Esophagus muscularis mucosa (tissue), 4 donors: ENCODE results near the gene FRMD1. TPM values are rescaled to one million over a fixed set of nuclear protein-coding genes. Genes with fewer than 3 reads are reported as not detected.

Experiments
- DNase-seq: peaks from one replicate; pipeline ENCODE4 v3.0.0-alpha.2; 2017; ENCODE audit errors: extremely low spot score
- H3K27ac ChIP-seq, 4 donors: fragments of 200-600 bp; sonication (generic); replicated peaks in 1 of 4; 1 replicate in 3 of 4; 2 replicates in 1 of 4; pipeline ENCODE4 v1.5.1; 2016 to 2019; ENCODE audit warnings: mild to moderate bottlenecking in 1 of 4
- H3K27me3 ChIP-seq, 4 donors: fragments of 200-600 bp; sonication (generic); one replicate each; pipeline versions ENCODE4 v1.5.1 to v1.6.0; 2016 to 2019
- H3K36me3 ChIP-seq, 4 donors: fragments of 200-600 bp; sonication (generic); one replicate each; pipeline ENCODE4 v1.5.1; 2016 to 2019
- H3K4me1 ChIP-seq, 4 donors: fragments of 200-600 bp; sonication (generic); one replicate each; pipeline ENCODE4 v1.5.1; 2016 to 2019
- H3K4me3 ChIP-seq, 4 donors: fragments of 200-600 bp; sonication (generic); 1 replicate in 2 of 4; 2 replicates in 2 of 4; pipeline ENCODE4 v1.5.1; 2016 to 2019; ENCODE audit warnings: mild to moderate bottlenecking in 4 of 4, moderate library complexity in 1 of 4
- H3K9me3 ChIP-seq, 4 donors: fragments of 200-600 bp; sonication (generic); 1 replicate in 3 of 4; 2 replicates in 1 of 4; pipeline ENCODE4 v1.5.1; 2016 to 2019
- EP300 ChIP-seq: sonication (generic); formaldehyde crosslinking; IDR thresholded peaks from one replicate; pipeline ENCODE4 v1.6.1; 2017; ENCODE audit warnings: antibody characterized with exemption
- POLR2A ChIP-seq: fragments of 450-650 bp; IDR thresholded peaks from one replicate; pipeline ENCODE4 v1.6.1; 2017; ENCODE audit warnings: antibody characterized with exemption, moderate library complexity, mild to moderate bottlenecking, low read depth
- POLR2AphosphoS5 ChIP-seq, 2 donors: sonication (generic); formaldehyde crosslinking; IDR thresholded peaks; one replicate each; pipeline ENCODE4 v1.6.1; 2017; ENCODE audit warnings: antibody characterized with exemption in 2 of 2
- WGBS: methylation state at CpG from one replicate; pipeline ENCODE4 v1.1.5; 2018; 5-methylcytosine and 5-hydroxymethylcytosine counted together
- intact Hi-C: fragments of 100-400 bp; cut with DNase I; formaldehyde crosslinking; loops from one replicate; pipeline ENCODE4 v1.15.1; 2023
- total RNA-seq, 4 donors: library from RNA; depleted of rRNA; stranded (reverse); fragments of >200 nt; gene quantifications; one replicate each; pipeline versions ENCODE4 v1.1.0 to v1.2.1, GENCODE V29; 2016
- TF ChIP-seq, protein P1 (sequence below), 3 experiments: fragments of 200-600 bp in 2 of 3; fragments of 450-650 bp in 1 of 3; sonication (generic) in 2 of 3; IDR thresholded peaks; one replicate each; pipeline ENCODE4 v1.5.1; 2017 to 2019; ENCODE audit warnings: antibody characterized with exemption in 3 of 3, mild to moderate bottlenecking in 2 of 3, moderate library complexity in 1 of 3

The FRMD1 gene
- total RNA-seq, 4 donors from 2014 or later, result 0.17 TPM; not detected in 3

DNA sequence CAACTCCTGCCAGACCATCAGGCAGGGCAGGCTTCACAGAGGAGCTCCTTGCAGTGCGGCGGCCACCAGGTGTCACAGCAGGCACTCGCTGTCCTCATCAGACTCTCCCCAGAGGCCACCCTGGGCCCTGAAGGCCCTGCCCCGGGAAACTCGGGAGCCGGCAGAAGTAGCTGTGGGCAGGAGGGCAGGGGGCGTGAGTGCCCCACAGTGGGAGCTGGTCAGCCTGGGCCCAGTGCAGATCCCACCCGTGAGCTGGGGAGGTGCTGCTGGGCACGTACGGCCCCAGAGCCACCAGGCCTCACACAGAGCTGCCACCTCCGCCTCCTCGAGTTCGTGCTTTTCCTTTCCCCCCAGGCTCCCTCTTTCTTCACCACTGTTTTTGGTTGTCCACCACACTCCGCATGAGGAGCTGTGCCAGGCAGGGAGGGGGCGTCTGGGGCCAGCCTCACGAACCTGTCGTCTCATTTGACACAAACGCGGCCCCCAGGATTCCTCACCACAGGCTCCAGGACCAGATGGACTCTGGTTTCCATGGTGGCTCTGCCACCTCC is 33.8 kb downstream of the FRMD1 start:
- 100% methylated on average over 13 of the region's 19 CpGs for WGBS
- H3K36me3 ChIP-seq, result no peaks in the 10 kb centered on the region
- no peaks in the 10 kb centered on the region for H3K27me3 ChIP-seq
- DNase-seq, result no peak
- H3K4me3 ChIP-seq, result no peak overlapping the region
- no peak for TF ChIP-seq EP300
- TF ChIP-seq, protein P1, sequence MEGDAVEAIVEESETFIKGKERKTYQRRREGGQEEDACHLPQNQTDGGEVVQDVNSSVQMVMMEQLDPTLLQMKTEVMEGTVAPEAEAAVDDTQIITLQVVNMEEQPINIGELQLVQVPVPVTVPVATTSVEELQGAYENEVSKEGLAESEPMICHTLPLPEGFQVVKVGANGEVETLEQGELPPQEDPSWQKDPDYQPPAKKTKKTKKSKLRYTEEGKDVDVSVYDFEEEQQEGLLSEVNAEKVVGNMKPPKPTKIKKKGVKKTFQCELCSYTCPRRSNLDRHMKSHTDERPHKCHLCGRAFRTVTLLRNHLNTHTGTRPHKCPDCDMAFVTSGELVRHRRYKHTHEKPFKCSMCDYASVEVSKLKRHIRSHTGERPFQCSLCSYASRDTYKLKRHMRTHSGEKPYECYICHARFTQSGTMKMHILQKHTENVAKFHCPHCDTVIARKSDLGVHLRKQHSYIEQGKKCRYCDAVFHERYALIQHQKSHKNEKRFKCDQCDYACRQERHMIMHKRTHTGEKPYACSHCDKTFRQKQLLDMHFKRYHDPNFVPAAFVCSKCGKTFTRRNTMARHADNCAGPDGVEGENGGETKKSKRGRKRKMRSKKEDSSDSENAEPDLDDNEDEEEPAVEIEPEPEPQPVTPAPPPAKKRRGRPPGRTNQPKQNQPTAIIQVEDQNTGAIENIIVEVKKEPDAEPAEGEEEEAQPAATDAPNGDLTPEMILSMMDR (IDR thresholded peaks at IDR 0.05), result no peak
- no peak for TF ChIP-seq POLR2AphosphoS5 (IDR thresholded peaks at IDR 0.05)
- TF ChIP-seq POLR2A, result no peak
- H3K27ac ChIP-seq, result no peak overlapping the region
- intact Hi-C loops, result no loop called here
- peaks cover 8 to 13% (median 11%) of the 10 kb centered on the region in 4 donors for H3K4me1 ChIP-seq
- peaks cover 0 to 8% (median 0%) of the 10 kb centered on the region in 4 donors for H3K9me3 ChIP-seq

DNA sequence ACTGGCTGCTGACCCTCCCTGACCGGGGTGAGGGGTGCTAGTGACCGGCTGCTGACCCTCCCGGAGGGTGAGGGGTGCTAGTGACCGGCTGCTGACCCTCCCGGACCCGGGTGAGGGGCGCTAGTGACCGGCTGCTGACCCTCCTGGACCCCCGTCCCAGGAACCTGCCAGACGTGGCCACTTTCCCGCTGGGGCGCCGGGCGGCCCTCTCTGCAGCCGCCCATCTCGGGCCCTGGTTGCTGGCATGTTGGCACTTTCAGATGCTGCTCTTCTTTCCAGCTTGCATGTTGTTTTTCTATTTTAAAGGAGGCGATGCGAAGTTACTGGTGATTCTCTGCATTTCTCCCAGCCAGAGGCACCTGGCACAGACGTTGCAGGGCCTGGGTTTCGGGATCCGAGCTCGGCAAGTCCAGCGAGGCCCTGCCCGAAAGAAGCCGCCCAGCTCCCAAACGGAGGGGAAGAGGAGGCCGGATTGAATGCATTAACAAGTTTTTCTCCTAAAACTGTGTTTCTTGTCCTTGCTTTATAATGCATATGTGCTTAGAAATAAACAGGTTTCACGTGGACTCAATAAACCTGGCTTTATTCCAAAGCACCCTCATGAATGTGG is 34.4 kb downstream of the FRMD1 start:
- Histone ChIP-seq H3K27me3 (no peaks in the 10 kb centered on the region), H3K4me1 (peaks cover 8 to 13% (median 11%) of the 10 kb centered on the region in 4 donors), H3K36me3 (no peaks in the 10 kb centered on the region), H3K4me3 (no peak overlapping the region), H3K9me3 (peaks cover 0 to 14% (median 2%) of the 10 kb centered on the region in 4 donors), H3K27ac (no peak overlapping the region)
- no peak for DNase-seq
- TF ChIP-seq POLR2A, result no peak
- TF ChIP-seq, protein P1 (IDR thresholded peaks at IDR 0.05), result no peak
- no peak for TF ChIP-seq EP300
- TF ChIP-seq POLR2AphosphoS5 (IDR thresholded peaks at IDR 0.05), result no peak
- WGBS, result 90% methylated on average over 14 of the region's 28 CpGs
- intact Hi-C loops, result no loop called here

DNA sequence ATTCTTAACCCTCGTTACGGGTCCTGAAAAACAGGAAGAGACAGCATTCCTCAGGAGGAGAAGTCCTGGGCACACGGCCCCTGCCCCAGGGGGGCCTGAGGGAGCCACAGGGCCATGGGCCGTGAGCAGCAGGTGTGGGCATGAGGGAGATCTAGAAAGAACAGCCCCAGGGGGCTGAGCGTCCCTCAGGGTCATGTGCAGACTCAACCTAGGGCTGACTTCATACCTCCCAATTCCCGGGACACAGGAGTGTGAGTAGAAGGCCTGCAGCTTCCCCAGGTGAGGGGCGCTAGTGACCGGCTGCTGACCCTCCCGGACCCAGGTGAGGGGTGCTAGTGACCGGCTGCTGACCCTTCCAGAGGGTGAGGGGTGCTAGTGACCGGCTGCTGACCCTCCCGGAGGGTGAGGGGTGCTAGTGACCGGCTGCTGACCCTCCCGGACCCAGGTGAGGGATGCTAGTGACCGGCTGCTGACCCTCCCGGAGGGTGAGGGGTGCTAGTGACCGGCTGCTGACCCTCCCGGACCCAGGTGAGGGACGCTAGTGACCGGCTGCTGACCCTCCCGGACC is 35.1 kb downstream of the FRMD1 start:
- Histone ChIP-seq H3K9me3 (peaks cover 0 to 21% (median 5%) of the 10 kb centered on the region in 4 donors), H3K27ac (no peak overlapping the region), H3K4me1 (peaks cover 8 to 13% (median 11%) of the 10 kb centered on the region in 4 donors), H3K4me3 (no peak overlapping the region), H3K27me3 (no peaks in the 10 kb centered on the region), H3K36me3 (no peaks in the 10 kb centered on the region)
- no peak for DNase-seq
- TF ChIP-seq POLR2A (no peak), EP300 (no peak), POLR2AphosphoS5 (IDR thresholded peaks at IDR 0.05) (no peak)
- TF ChIP-seq, protein P1 (IDR thresholded peaks at IDR 0.05), result no peak
- intact Hi-C loops, result no loop called here
- WGBS, result 91% methylated on average over 6 of the region's 21 CpGs

DNA sequence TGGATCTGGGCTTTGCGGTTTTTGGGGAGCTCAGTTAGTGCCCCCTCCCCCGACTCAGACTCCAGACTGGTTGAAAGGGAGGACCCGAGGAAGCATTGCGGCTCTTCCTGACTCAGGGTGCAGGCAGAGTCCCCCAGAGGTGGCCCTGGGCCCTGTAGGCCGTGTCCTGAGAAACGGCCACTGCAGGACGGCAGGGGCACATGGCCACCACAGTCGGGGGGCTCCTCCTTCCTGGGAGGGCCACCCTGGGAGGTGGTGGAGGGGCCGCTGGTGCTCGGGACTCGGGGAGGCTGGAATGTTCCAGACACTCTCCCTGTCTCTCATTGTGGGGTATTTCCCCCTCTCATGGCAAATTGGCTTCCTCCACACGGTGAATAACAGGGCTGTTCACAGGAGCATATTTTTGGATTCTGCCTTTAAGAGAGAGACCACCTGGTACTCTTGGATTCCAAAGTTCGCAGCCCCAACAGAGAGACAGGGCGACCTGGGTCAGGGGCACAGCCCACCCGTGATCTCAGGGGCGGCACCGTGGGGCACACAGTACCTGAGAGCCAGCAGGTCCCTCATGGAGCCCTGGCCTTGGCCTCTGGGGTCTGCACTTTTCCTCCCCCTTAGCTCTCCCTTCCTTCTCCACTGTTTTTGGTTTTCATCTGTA is 35.7 kb downstream of the FRMD1 start:
- Histone ChIP-seq H3K4me1 (peaks cover 8 to 13% (median 11%) of the 10 kb centered on the region in 4 donors), H3K27me3 (no peaks in the 10 kb centered on the region), H3K4me3 (no peak overlapping the region), H3K9me3 (peaks cover 0 to 21% (median 5%) of the 10 kb centered on the region in 4 donors), H3K36me3 (no peaks in the 10 kb centered on the region), H3K27ac (no peak overlapping the region)
- DNase-seq, result no peak
- no peak for TF ChIP-seq EP300
- intact Hi-C loops, result no loop called here
- WGBS, result 91% methylated on average over 15 of the region's 17 CpGs
